CD4-positive, alpha-beta T cell (primary cell): ENCODE data around the gene TRERF1. TPM values are rescaled to one million over a fixed set of nuclear protein-coding genes. Genes with fewer than 3 reads are reported as not detected.
"Not testable (repeated sequence)": the region's sequence is repeated elsewhere in the genome, so short reads cannot be mapped to it uniquely, and the experiment has no call there.

Source experiments
- ATAC-seq: fragments of 200-7000 bp; cut with Tn5 transposase; one replicate; pipeline ENCODE4 v1.10.0; 2022; ENCODE audit warnings: mild to moderate bottlenecking; ENCODE audit not compliant: poor library complexity
- CTCF ChIA-PET: fragments of 350-600 bp; sonication (Branson Sonifier 250); formaldehyde crosslinking; loops from one replicate; lab custom pipeline; 2021; ENCODE audit warnings: antibody characterized with exemption, inconsistent platforms; lab: Charles Lee
- POLR2A ChIA-PET: fragments of 350-600 bp; sonication (Branson Sonifier 250); formaldehyde crosslinking; loops from one replicate; lab custom pipeline; 2021; ENCODE audit warnings: antibody characterized with exemption, inconsistent platforms; lab: Charles Lee
- DNase-seq, 14 experiments: peaks; one replicate each; pipeline ENCODE4 v3.0.0-alpha.2; 2013 to 2020; ENCODE audit warnings: mixed read lengths in 2 of 14
- H3K27ac ChIP-seq, 2 donors: one replicate each; pipeline versions ENCODE4 v1.5.1 to v1.7.0; 2013; ENCODE audit warnings: low read length in 2 of 2, low read depth in 1 of 2, mild to moderate bottlenecking in 1 of 2
- H3K27me3 ChIP-seq, 2 experiments: 1 replicate in 1 of 2; 2 replicates in 1 of 2; pipeline versions ENCODE4 v1.6.1 to v1.7.0; 2013; ENCODE audit warnings: low read length in 2 of 2, control low read depth in 1 of 2, mild to moderate bottlenecking in 1 of 2, moderate library complexity in 1 of 2; ENCODE audit not compliant: insufficient read depth in 2 of 2, control insufficient read depth in 1 of 2
- H3K36me3 ChIP-seq: one replicate; pipeline ENCODE4 v1.6.1; 2013; ENCODE audit warnings: low read length, control low read depth; ENCODE audit not compliant: insufficient read depth
- H3K4me1 ChIP-seq: one replicate; pipeline ENCODE4 v1.6.1; 2013; ENCODE audit warnings: low read length, control low read depth; ENCODE audit not compliant: insufficient read depth
- H3K4me3 ChIP-seq: one replicate; pipeline ENCODE4 v1.5.1; 2013; ENCODE audit warnings: mild to moderate bottlenecking, low read length, moderate library complexity
- H3K9me3 ChIP-seq, 2 experiments: 1 replicate in 1 of 2; 2 replicates in 1 of 2; pipeline versions ENCODE4 v1.6.1 to v1.7.0; 2013; ENCODE audit warnings: low read length in 2 of 2, mild to moderate bottlenecking in 2 of 2, control low read depth in 1 of 2, moderate library complexity in 1 of 2; ENCODE audit not compliant: control insufficient read depth in 1 of 2, insufficient read depth in 1 of 2
- H3K27ac Mint-ChIP-seq: one replicate; pipeline ENCODE4 v1.8.0; 2020; ENCODE audit warnings: mixed read lengths
- H3K27me3 Mint-ChIP-seq: one replicate; pipeline ENCODE4 v1.8.0; 2021; ENCODE audit warnings: mixed read lengths
- H3K36me3 Mint-ChIP-seq: one replicate; pipeline ENCODE4 v1.8.0; 2021; ENCODE audit warnings: low read depth, mixed read lengths
- H3K4me1 Mint-ChIP-seq: one replicate; pipeline ENCODE4 v1.8.0; 2021; ENCODE audit warnings: low read depth, mixed read lengths
- H3K4me3 Mint-ChIP-seq: one replicate; pipeline ENCODE4 v1.8.0; 2020; ENCODE audit warnings: mild to moderate bottlenecking, mixed read lengths
- H3K9me3 Mint-ChIP-seq: one replicate; pipeline ENCODE4 v1.8.0; 2020; ENCODE audit warnings: mixed read lengths
- CTCF ChIP-seq: fragments of 200-600 bp; IDR thresholded peaks from one replicate; pipeline ENCODE4 v1.8.0; 2022; ENCODE audit warnings: antibody characterized with exemption, mild to moderate bottlenecking
- intact Hi-C, 2 experiments: fragments of 100-400 bp; cut with DNase I in 1 of 2; cut with micrococcal nuclease in 1 of 2; formaldehyde crosslinking; loops; one replicate each; pipeline versions ENCODE4 v1.15.1 to v1.9.0; 2023 to 2025; cut with DNase I, micrococcal nuclease
- total RNA-seq, 174 experiments: library from RNA in 2 of 174; stranded (reverse) in 2 of 174; gene quantifications; one replicate each; pipeline ENCODE4 v1.2.3 and lab custom pipeline; 2021 to 2026

The TRERF1 gene
- total RNA-seq, 2 experiments from 2014 or later, result 31.0 to 31.7 TPM

- ChIA-PET POLR2A (interaction anchor here (1.8 kb wide), 1 partner anchor 47 kb away, joined by 4 read pairs; no protein-coding TSS in a partner anchor), CTCF (no interaction called here)
- H3K4me1 Mint-ChIP-seq, result peaks cover 59% of the 10 kb centered on the region
- intact Hi-C loops, result no loop called here
- no peaks in the 10 kb centered on the region for H3K27me3 Mint-ChIP-seq
- H3K36me3 Mint-ChIP-seq, result peaks cover 17% of the 10 kb centered on the region
- no peaks in the 10 kb centered on the region for H3K9me3 Mint-ChIP-seq
- DNase-seq (no peak), ATAC-seq (no peak)
- TF ChIP-seq CTCF, result no peak
- Histone ChIP-seq H3K36me3 (no peaks in the 10 kb centered on the region), H3K4me1 (peaks cover 9% of the 10 kb centered on the region), H3K27me3 (no peaks in the 10 kb centered on the region), H3K27ac (no peak overlapping the region), H3K4me3 (no peak overlapping the region), H3K9me3 (no peaks in the 10 kb centered on the region)
- H3K4me3 Mint-ChIP-seq, result no peak overlapping the region
- H3K27ac Mint-ChIP-seq, result no peak overlapping the region
Observed at GRCh38 chr6:42331019-42331418, 120.7 kb downstream of the TRERF1 start.

- Histone ChIP-seq H3K36me3 (no peaks in the 10 kb centered on the region), H3K27me3 (no peaks in the 10 kb centered on the region), H3K4me3 (no peak overlapping the region), H3K4me1 (peaks cover 15% of the 10 kb centered on the region), H3K27ac (no peak overlapping the region), H3K9me3 (no peaks in the 10 kb centered on the region)
- H3K4me1 Mint-ChIP-seq, result peaks cover 66% of the 10 kb centered on the region
- intact Hi-C loops, result no loop called here
- no peak for TF ChIP-seq CTCF
- no peaks in the 10 kb centered on the region for H3K9me3 Mint-ChIP-seq
- ChIA-PET POLR2A (interaction anchor here (0.9 to 1.3 kb wide), 2 partner anchors 10 to 112 kb away, joined by 3 to 4 read pairs; no protein-coding TSS in a partner anchor), CTCF (no interaction called here)
- H3K4me3 Mint-ChIP-seq, result no peak overlapping the region
- H3K27ac Mint-ChIP-seq, result no peak overlapping the region
- no peak for DNase-seq
- ATAC-seq, result no peak
- no peaks in the 10 kb centered on the region for H3K27me3 Mint-ChIP-seq
- peaks cover 25% of the 10 kb centered on the region for H3K36me3 Mint-ChIP-seq
Observed at GRCh38 chr6:42326248-42326647, 125.5 kb downstream of the TRERF1 start.

- H3K4me3 ChIP-seq, DNase-seq, H3K27me3 ChIP-seq, H3K9me3 ChIP-seq, H3K27me3 Mint-ChIP-seq, intact Hi-C loops, ATAC-seq, H3K4me3 Mint-ChIP-seq, H3K9me3 Mint-ChIP-seq, H3K27ac ChIP-seq, H3K36me3 ChIP-seq, H3K27ac Mint-ChIP-seq: not testable (repeated sequence)
- peaks cover 22% of the 10 kb centered on the region for H3K4me1 ChIP-seq
- H3K36me3 Mint-ChIP-seq, result peaks cover 21% of the 10 kb centered on the region
- H3K4me1 Mint-ChIP-seq, result peaks cover 62% of the 10 kb centered on the region
- ChIA-PET POLR2A (interaction anchor here (0.7 to 0.9 kb wide), 3 partner anchors 51 to 375 kb away, joined by 3 read pairs; no protein-coding TSS in a partner anchor), CTCF (interaction anchor here (0.6 kb wide), 1 partner anchor 1635 kb away, joined by 4 read pairs; no protein-coding TSS in a partner anchor)
Observed at GRCh38 chr6:42324656-42325324, 126.9 kb downstream of the TRERF1 start.
